Natural killer cell (primary cell): Measurements from ENCODE around the gene ZRANB1. TPM values are rescaled to one million over a fixed set of nuclear protein-coding genes. Genes with fewer than 3 reads are reported as not detected.
A peak's percentile ranks its signal among the peaks of the same experiment; 100 is the strongest.

ENCODE experiments used
- ATAC-seq, 3 donors: fragments of 150-1000 bp in 2 of 3; fragments of 200-7000 bp in 1 of 3; cut with Tn5 transposase; 1 replicate in 1 of 3; 2 replicates in 2 of 3; pipeline ENCODE4 v1.10.0; 2021; ENCODE audit warnings: mild to moderate bottlenecking in 2 of 3, moderate library complexity in 2 of 3
- DNase-seq, 2 donors: peaks; one replicate each; pipeline versions ENCODE4 v3.0.0 to v3.0.0-alpha.2; 2013 to 2021; ENCODE audit warnings: mixed read lengths in 1 of 2
- H3K27ac ChIP-seq: one replicate; pipeline ENCODE4 v1.5.1; 2013; ENCODE audit warnings: mild to moderate bottlenecking, low read length
- H3K27me3 ChIP-seq: one replicate; pipeline ENCODE4 v1.6.1; 2013; ENCODE audit warnings: low read length; ENCODE audit not compliant: control insufficient read depth, insufficient read depth
- H3K36me3 ChIP-seq: one replicate; pipeline ENCODE4 v1.6.1; 2013; ENCODE audit warnings: low read length; ENCODE audit not compliant: control insufficient read depth, insufficient read depth
- H3K4me1 ChIP-seq: one replicate; pipeline ENCODE4 v1.6.1; 2013; ENCODE audit warnings: low read length; ENCODE audit not compliant: control insufficient read depth, insufficient read depth
- H3K4me3 ChIP-seq: one replicate; pipeline ENCODE4 v1.5.1; 2013; ENCODE audit warnings: low read length
- H3K9me3 ChIP-seq: one replicate; pipeline ENCODE4 v1.6.1; 2013; ENCODE audit warnings: low read length; ENCODE audit not compliant: control insufficient read depth, insufficient read depth
- H3K27ac Mint-ChIP-seq, 2 donors: one replicate each; pipeline ENCODE4 v1.8.0; 2022; ENCODE audit warnings: mild to moderate bottlenecking in 2 of 2, mixed read lengths in 2 of 2, moderate library complexity in 1 of 2
- H3K27me3 Mint-ChIP-seq, 2 donors: one replicate each; pipeline ENCODE4 v1.8.0; 2022; ENCODE audit warnings: low read depth in 2 of 2, mixed read lengths in 2 of 2
- H3K36me3 Mint-ChIP-seq: one replicate; pipeline ENCODE4 v1.8.0; 2022; ENCODE audit warnings: mixed read lengths
- H3K4me1 Mint-ChIP-seq, 2 donors: one replicate each; pipeline ENCODE4 v1.8.0; 2022; ENCODE audit warnings: mixed read lengths in 2 of 2
- H3K4me3 Mint-ChIP-seq: one replicate; pipeline ENCODE4 v1.8.0; 2022; ENCODE audit warnings: mild to moderate bottlenecking, moderate library complexity, mixed read lengths
- H3K9me3 Mint-ChIP-seq, 2 donors: one replicate each; pipeline ENCODE4 v1.8.0; 2022; ENCODE audit warnings: mixed read lengths in 2 of 2
- CTCF ChIP-seq: fragments of 200-600 bp; IDR thresholded peaks from one replicate; pipeline ENCODE4 v1.8.0; 2022; ENCODE audit warnings: antibody characterized with exemption
- WGBS: methylation state at CpG from one replicate; pipeline ENCODE4 v1.1.7; 2013; ENCODE audit warnings: missing lambda C conversion rate; ENCODE audit not compliant: insufficient coverage; 5-methylcytosine and 5-hydroxymethylcytosine counted together
- intact Hi-C: fragments of 100-400 bp; cut with micrococcal nuclease; formaldehyde crosslinking; loops from one replicate; pipeline ENCODE4 v1.14.2; 2022
- total RNA-seq, 4 donors: library from RNA; stranded (reverse); fragments of 120-200 nt in 1 of 4; gene quantifications; one replicate each; pipeline versions ENCODE4 v1.2.3 to v1.2.4, GENCODE V29; 2013 to 2022

ZRANB1 gene
- total RNA-seq, 3 donors from 2014 or later (not counting 1 experiment from before 2014, with no cell fraction given) = 18.0 to 20.5 (median 18.8) TPM

GRCh38 chr10:124936813-124937212 is 5.1 kb upstream of the ZRANB1 start:
- no peaks in the 10 kb centered on the region for H3K9me3 ChIP-seq
- Mint-ChIP-seq H3K4me3 (no peak overlapping the region), H3K27ac (no peak overlapping the region), H3K4me1 (peaks cover 39 to 42% of the 10 kb centered on the region in 2 donors), H3K27me3 (no peaks in the 10 kb centered on the region), H3K36me3 (no peaks in the 10 kb centered on the region), H3K9me3 (peaks cover 0 to 2% of the 10 kb centered on the region in 2 donors)
- no peak for TF ChIP-seq CTCF
- intact Hi-C loops = no loop called here
- H3K4me3 ChIP-seq = no peak overlapping the region
- no CpG with 5 or more reads among the region's 7 CpGs for WGBS
- H3K27ac ChIP-seq = no peak overlapping the region
- H3K27me3 ChIP-seq = no peaks in the 10 kb centered on the region
- no peaks in the 10 kb centered on the region for H3K36me3 ChIP-seq
- DNase-seq (no peak), ATAC-seq (no peak)
- H3K4me1 ChIP-seq = peaks cover 2% of the 10 kb centered on the region

- intact Hi-C loops = no loop called here
- no peaks in the 10 kb centered on the region for H3K36me3 Mint-ChIP-seq
- H3K9me3 Mint-ChIP-seq = no peaks in the 10 kb centered on the region
- H3K4me1 ChIP-seq = peaks cover 2% of the 10 kb centered on the region
- DNase-seq = no peak
- peaks cover 52 to 54% of the 10 kb centered on the region in 2 donors for H3K4me1 Mint-ChIP-seq
- H3K4me3 Mint-ChIP-seq = no peak overlapping the region
- H3K9me3 ChIP-seq = no peaks in the 10 kb centered on the region
- no CpG with 5 or more reads among the region's 1 CpG for WGBS
- no peak overlapping the region for H3K27ac ChIP-seq
- H3K4me3 ChIP-seq = no peak overlapping the region
- H3K27ac Mint-ChIP-seq = no peak overlapping the region
- no peaks in the 10 kb centered on the region for H3K27me3 Mint-ChIP-seq
- no peaks in the 10 kb centered on the region for H3K27me3 ChIP-seq
- peaks cover 2% of the 10 kb centered on the region for H3K36me3 ChIP-seq
- TF ChIP-seq CTCF = no peak
- ATAC-seq = no peak
Observed at GRCh38 chr10:124939290-124939689, 2.6 kb upstream of the ZRANB1 start.

- Mint-ChIP-seq H3K27me3 (no peaks in the 10 kb centered on the region), H3K4me1 (peaks cover 42 to 46% of the 10 kb centered on the region in 2 donors), H3K36me3 (no peaks in the 10 kb centered on the region), H3K4me3 (no peak overlapping the region), H3K9me3 (no peaks in the 10 kb centered on the region), H3K27ac (peak overlapping the region; percentile 5 to 13)
- no peaks in the 10 kb centered on the region for H3K27me3 ChIP-seq
- no peak overlapping the region for H3K27ac ChIP-seq
- H3K9me3 ChIP-seq = no peaks in the 10 kb centered on the region
- ATAC-seq (no peak), DNase-seq (no peak)
- intact Hi-C loops = no loop called here
- no peak overlapping the region for H3K4me3 ChIP-seq
- H3K36me3 ChIP-seq = peaks cover 5% of the 10 kb centered on the region
- WGBS = 67% methylated on average over 9 of the region's 11 CpGs
- no peaks in the 10 kb centered on the region for H3K4me1 ChIP-seq
- TF ChIP-seq CTCF = no peak
Observed at GRCh38 chr10:124942317-124943169, 620 bp downstream of the ZRANB1 start.
